Right ventricle myocardium inferior (tissue), 1 donor: ENCODE data around the gene RTF2. TPM values are rescaled to one million over a fixed set of nuclear protein-coding genes. Genes with fewer than 3 reads are reported as not detected.

Experiments
- ATAC-seq: fragments of 200-7000 bp; cut with Tn5 transposase; one replicate; pipeline ENCODE4 v1.9.1; 2020; ENCODE audit warnings: mild to moderate bottlenecking, moderate library complexity
- DNase-seq: peaks from one replicate; pipeline ENCODE4 v3.0.0; 2021; ENCODE audit errors: missing footprints
- intact Hi-C: fragments of 100-400 bp; cut with DNase I; formaldehyde crosslinking; loops from one replicate; pipeline ENCODE4 v1.11.0; 2022
- long read RNA-seq: library from polyadenylated mRNA; unstranded; transcript quantifications from one replicate; pipeline ENCODE4 v2.0.0, GENCODE V29; 2021
- total RNA-seq: library from RNA; stranded (reverse); fragmentation: NEBNext Ultra II Directional; extraction: Animal tissue kit (Norgen Biotek cat#: 25700); gene quantifications from one replicate; pipeline ENCODE4 v1.2.1, GENCODE V29; 2021
- donor health status: DM: no; HTN: yes; CAD: no; lungs with severe emphysema.

The RTF2 gene
- 87.1 TPM for total RNA-seq
- long read RNA-seq, transcript RTF2-202 (9 exons, 2,212 nt): major isoform, 66 of 69 reads
- long read RNA-seq, partial matches to known transcripts: 0 of 69 reads
- long read RNA-seq, other reads (novel, unspliced or antisense): 1 of 69 reads

GRCh38 chr20:56468316-56469076 lies at the start of gene RTF2:
Gene RTF2 (plus strand): TSS chr20:56468627. CDS start chr20:56468698, 71 bp downstream.
- intact Hi-C loops: loop anchor here (1.0 to 5.0 kb wide), 2 partner anchors 56 to 76 kb away; partner anchors contain the start of genes AURKA, CASS4 and CSTF1
- DNase-seq (peak; percentile 96), ATAC-seq (peak; percentile 99)

- ATAC-seq (no peak), DNase-seq (no peak)
- intact Hi-C loops: no loop called here
Measured at GRCh38 chr20:56420028-56420427, 48.4 kb upstream of the RTF2 start.

- ATAC-seq (no peak), DNase-seq (no peak)
- intact Hi-C loops: no loop called here
Measured at GRCh38 chr20:56420940-56421688, 47.3 kb upstream of the RTF2 start.

- DNase-seq (no peak), ATAC-seq (no peak)
- intact Hi-C loops: no loop called here
Measured at GRCh38 chr20:56422076-56422823, 46.2 kb upstream of the RTF2 start.

- DNase-seq (no peak), ATAC-seq (no peak)
- intact Hi-C loops: no loop called here
Measured at GRCh38 chr20:56422824-56423189, 45.6 kb upstream of the RTF2 start.

GRCh38 chr20:56423211-56423610 lies 45.2 kb upstream of the RTF2 start:
- intact Hi-C loops: no loop called here
- ATAC-seq: no peak
- DNase-seq: no peak

GRCh38 chr20:56423886-56424285 lies 44.5 kb upstream of the RTF2 start:
- DNase-seq: no peak
- intact Hi-C loops: no loop called here
- ATAC-seq: no peak

GRCh38 chr20:56424931-56425330 lies 43.5 kb upstream of the RTF2 start:
- DNase-seq (no peak), ATAC-seq (no peak)
- intact Hi-C loops: no loop called here

GRCh38 chr20:56426026-56426425 lies 42.4 kb upstream of the RTF2 start:
- intact Hi-C loops: no loop called here
- ATAC-seq (no peak), DNase-seq (no peak)

- DNase-seq (no peak), ATAC-seq (no peak)
- intact Hi-C loops: no loop called here
Measured at GRCh38 chr20:56426926-56427325, 41.5 kb upstream of the RTF2 start.

- intact Hi-C loops: no loop called here
- DNase-seq: no peak
- ATAC-seq: no peak
Measured at GRCh38 chr20:56427797-56428196, 40.6 kb upstream of the RTF2 start.

GRCh38 chr20:56428410-56428809 lies 40.0 kb upstream of the RTF2 start:
- ATAC-seq (no peak), DNase-seq (no peak)
- intact Hi-C loops: no loop called here

GRCh38 chr20:56428881-56429280 lies 39.5 kb upstream of the RTF2 start:
- intact Hi-C loops: no loop called here
- DNase-seq: no peak
- no peak for ATAC-seq

GRCh38 chr20:56429502-56429901 lies 38.9 kb upstream of the RTF2 start:
- DNase-seq: no peak
- intact Hi-C loops: no loop called here

GRCh38 chr20:56429941-56430340 lies 38.5 kb upstream of the RTF2 start:
- ATAC-seq: no peak
- intact Hi-C loops: no loop called here
- no peak for DNase-seq

More at GRCh38 chr20:56429502-56429901, 38.9 kb upstream of the RTF2 start:
- no peak for ATAC-seq

- ATAC-seq: peak; percentile 31
- intact Hi-C loops: no loop called here
- DNase-seq: no peak
Measured at GRCh38 chr20:56430461-56430860, 38.0 kb upstream of the RTF2 start.

GRCh38 chr20:56430957-56431356 lies 37.5 kb upstream of the RTF2 start:
- DNase-seq (no peak), ATAC-seq (no peak)
- intact Hi-C loops: no loop called here

GRCh38 chr20:56431471-56431870 lies 37.0 kb upstream of the RTF2 start:
- DNase-seq (no peak), ATAC-seq (no peak)
- intact Hi-C loops: no loop called here

- intact Hi-C loops: no loop called here
- DNase-seq: no peak
- no peak for ATAC-seq
Measured at GRCh38 chr20:56433221-56433879, 35.1 kb upstream of the RTF2 start.
